MM.1S (cell line): ENCODE measurements around the gene GFOD2.

Experiments
- EZH2 ChIP-seq: fragments of 300-600 bp; sonication (generic); optimal IDR thresholded peaks from 2 replicates; pipeline ENCODE3; 2017; ENCODE audit warnings: low read depth, mild to moderate bottlenecking, antibody characterized with exemption, low read length, mixed read lengths
- TF ChIP-seq, protein P1 (sequence below): fragments of 300-600 bp; sonication (generic); IDR thresholded peaks from 2 replicates; pipeline ENCODE4 v1.5.1; 2016; ENCODE audit warnings: antibody characterized with exemption, low read length, mixed read lengths

GRCh38 chr16:67652578-67653127, 66.5 kb downstream of the GFOD2 start:
- TF ChIP-seq, protein P1, sequence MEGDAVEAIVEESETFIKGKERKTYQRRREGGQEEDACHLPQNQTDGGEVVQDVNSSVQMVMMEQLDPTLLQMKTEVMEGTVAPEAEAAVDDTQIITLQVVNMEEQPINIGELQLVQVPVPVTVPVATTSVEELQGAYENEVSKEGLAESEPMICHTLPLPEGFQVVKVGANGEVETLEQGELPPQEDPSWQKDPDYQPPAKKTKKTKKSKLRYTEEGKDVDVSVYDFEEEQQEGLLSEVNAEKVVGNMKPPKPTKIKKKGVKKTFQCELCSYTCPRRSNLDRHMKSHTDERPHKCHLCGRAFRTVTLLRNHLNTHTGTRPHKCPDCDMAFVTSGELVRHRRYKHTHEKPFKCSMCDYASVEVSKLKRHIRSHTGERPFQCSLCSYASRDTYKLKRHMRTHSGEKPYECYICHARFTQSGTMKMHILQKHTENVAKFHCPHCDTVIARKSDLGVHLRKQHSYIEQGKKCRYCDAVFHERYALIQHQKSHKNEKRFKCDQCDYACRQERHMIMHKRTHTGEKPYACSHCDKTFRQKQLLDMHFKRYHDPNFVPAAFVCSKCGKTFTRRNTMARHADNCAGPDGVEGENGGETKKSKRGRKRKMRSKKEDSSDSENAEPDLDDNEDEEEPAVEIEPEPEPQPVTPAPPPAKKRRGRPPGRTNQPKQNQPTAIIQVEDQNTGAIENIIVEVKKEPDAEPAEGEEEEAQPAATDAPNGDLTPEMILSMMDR, result no peak
- no peak for TF ChIP-seq EZH2
